Neural progenitor cell (in vitro differentiated cells): ENCODE data around the gene CCDC88A.

Source experiments
- EZH2 ChIP-seq: fragments of 200-600 bp; sonication (generic); IDR thresholded peaks from 2 replicates; pipeline ENCODE4 v1.6.1; 2017; ENCODE audit warnings: antibody characterized with exemption, mild to moderate bottlenecking, moderate library complexity
- TF ChIP-seq, protein P1 (sequence below): fragments of 200-600 bp; sonication (generic); IDR thresholded peaks from 2 replicates; pipeline ENCODE4 v1.5.1; 2017; ENCODE audit warnings: antibody characterized with exemption, mild to moderate bottlenecking

DNA sequence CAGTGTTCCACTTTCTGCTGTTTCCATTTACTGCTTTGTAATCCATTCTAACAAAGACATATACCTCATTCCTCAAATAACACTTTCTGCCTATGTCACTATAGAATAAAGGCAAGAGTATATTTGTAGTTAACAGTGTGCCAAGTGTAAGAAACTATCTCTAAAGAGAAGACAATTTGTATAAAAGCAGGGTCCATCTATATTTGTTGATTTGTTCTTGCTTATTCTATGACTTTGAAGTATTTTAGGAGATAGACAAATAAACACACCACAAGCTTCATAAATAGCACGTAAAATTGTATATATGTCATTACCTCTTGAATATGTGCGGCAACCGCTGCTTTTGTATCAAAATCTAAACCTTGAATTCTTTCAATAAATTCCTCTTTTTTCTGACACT lies 56.0 kb downstream of the CCDC88A start:
- TF ChIP-seq, protein P1, sequence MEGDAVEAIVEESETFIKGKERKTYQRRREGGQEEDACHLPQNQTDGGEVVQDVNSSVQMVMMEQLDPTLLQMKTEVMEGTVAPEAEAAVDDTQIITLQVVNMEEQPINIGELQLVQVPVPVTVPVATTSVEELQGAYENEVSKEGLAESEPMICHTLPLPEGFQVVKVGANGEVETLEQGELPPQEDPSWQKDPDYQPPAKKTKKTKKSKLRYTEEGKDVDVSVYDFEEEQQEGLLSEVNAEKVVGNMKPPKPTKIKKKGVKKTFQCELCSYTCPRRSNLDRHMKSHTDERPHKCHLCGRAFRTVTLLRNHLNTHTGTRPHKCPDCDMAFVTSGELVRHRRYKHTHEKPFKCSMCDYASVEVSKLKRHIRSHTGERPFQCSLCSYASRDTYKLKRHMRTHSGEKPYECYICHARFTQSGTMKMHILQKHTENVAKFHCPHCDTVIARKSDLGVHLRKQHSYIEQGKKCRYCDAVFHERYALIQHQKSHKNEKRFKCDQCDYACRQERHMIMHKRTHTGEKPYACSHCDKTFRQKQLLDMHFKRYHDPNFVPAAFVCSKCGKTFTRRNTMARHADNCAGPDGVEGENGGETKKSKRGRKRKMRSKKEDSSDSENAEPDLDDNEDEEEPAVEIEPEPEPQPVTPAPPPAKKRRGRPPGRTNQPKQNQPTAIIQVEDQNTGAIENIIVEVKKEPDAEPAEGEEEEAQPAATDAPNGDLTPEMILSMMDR, result no peak
- TF ChIP-seq EZH2, result no peak
